Testis (tissue), 3 donors: ENCODE measurements around the gene DLG5. TPM values are rescaled to one million over a fixed set of nuclear protein-coding genes. Genes with fewer than 3 reads are reported as not detected.

Source experiments
- DNase-seq: peaks from one replicate; pipeline ENCODE4 v3.0.0-alpha.2; 2019
- H3K27ac ChIP-seq, 2 donors: fragments of 200-600 bp; sonication (generic); one replicate each; pipeline ENCODE4 v1.5.1; 2019
- H3K27me3 ChIP-seq: fragments of 200-600 bp; sonication (generic); one replicate; pipeline ENCODE4 v1.5.1; 2019
- H3K36me3 ChIP-seq: fragments of 200-600 bp; sonication (generic); one replicate; pipeline ENCODE4 v1.5.1; 2017; ENCODE audit warnings: low read depth; ENCODE audit errors: missing control alignments
- H3K4me1 ChIP-seq: fragments of 200-600 bp; sonication (generic); one replicate; pipeline ENCODE4 v1.5.1; 2019
- H3K4me3 ChIP-seq, 2 donors: fragments of 200-600 bp; sonication (generic); one replicate each; pipeline ENCODE4 v1.5.1; 2017 to 2019
- H3K9me3 ChIP-seq: fragments of 200-600 bp; sonication (generic); one replicate; pipeline ENCODE4 v1.5.1; 2017
- POLR2A ChIP-seq: fragments of 450-650 bp; IDR thresholded peaks from one replicate; pipeline ENCODE4 v1.6.1; 2017; ENCODE audit warnings: antibody characterized with exemption, mild to moderate bottlenecking, moderate library complexity
- WGBS, 2 donors: methylation state at CpG; one replicate each; pipeline ENCODE4 v1.1.5; 2018; 5-methylcytosine and 5-hydroxymethylcytosine counted together
- intact Hi-C: fragments of 100-400 bp; cut with DNase I; formaldehyde crosslinking; loops from one replicate; pipeline ENCODE4 v1.15.1; 2023; ENCODE audit warnings: low total_unique reads
- polyA plus RNA-seq: library from polyadenylated mRNA; stranded (reverse); fragments of 350-450 nt; fragmentation: Illumina TruSeq; extraction: RNeasy Lipid Tissue Mini Kit (QIAGEN cat#74804); gene quantifications from one replicate; pipeline ENCODE4 v1.2.3, GENCODE V29; 2014; ENCODE audit warnings: low read depth, low replicate concordance; ENCODE audit not compliant: insufficient read depth
- total RNA-seq, 2 donors: library from RNA; depleted of rRNA; stranded (reverse); fragments of >200 nt; gene quantifications; one replicate each; pipeline ENCODE4 v1.2.3, GENCODE V29; 2016
- TF ChIP-seq, protein P1 (sequence below), 3 experiments: fragments of 450-650 bp in 2 of 3; fragments of 200-600 bp in 1 of 3; sonication (generic) in 1 of 3; IDR thresholded peaks; one replicate each; pipeline ENCODE4 v1.5.1; 2016 to 2019; ENCODE audit warnings: antibody characterized with exemption in 3 of 3, mild to moderate bottlenecking in 2 of 3, moderate library complexity in 1 of 3

The DLG5 gene
- total and polyA plus RNA-seq, 3 donors from 2014 or later: 26.9 to 54.8 (median 50.1) TPM

- DNase-seq: no peak
- no peaks in the 10 kb centered on the region for H3K27me3 ChIP-seq
- peaks cover under 1% of the 10 kb centered on the region for H3K4me1 ChIP-seq
- no peaks in the 10 kb centered on the region for H3K9me3 ChIP-seq
- H3K36me3 ChIP-seq: no peaks in the 10 kb centered on the region
- intact Hi-C loops: no loop called here
- TF ChIP-seq POLR2A: no peak
- TF ChIP-seq, protein P1, sequence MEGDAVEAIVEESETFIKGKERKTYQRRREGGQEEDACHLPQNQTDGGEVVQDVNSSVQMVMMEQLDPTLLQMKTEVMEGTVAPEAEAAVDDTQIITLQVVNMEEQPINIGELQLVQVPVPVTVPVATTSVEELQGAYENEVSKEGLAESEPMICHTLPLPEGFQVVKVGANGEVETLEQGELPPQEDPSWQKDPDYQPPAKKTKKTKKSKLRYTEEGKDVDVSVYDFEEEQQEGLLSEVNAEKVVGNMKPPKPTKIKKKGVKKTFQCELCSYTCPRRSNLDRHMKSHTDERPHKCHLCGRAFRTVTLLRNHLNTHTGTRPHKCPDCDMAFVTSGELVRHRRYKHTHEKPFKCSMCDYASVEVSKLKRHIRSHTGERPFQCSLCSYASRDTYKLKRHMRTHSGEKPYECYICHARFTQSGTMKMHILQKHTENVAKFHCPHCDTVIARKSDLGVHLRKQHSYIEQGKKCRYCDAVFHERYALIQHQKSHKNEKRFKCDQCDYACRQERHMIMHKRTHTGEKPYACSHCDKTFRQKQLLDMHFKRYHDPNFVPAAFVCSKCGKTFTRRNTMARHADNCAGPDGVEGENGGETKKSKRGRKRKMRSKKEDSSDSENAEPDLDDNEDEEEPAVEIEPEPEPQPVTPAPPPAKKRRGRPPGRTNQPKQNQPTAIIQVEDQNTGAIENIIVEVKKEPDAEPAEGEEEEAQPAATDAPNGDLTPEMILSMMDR (IDR thresholded peaks at IDR 0.05): no peak
- no peak overlapping the region for H3K27ac ChIP-seq
- WGBS, 2 donors: 90 to 95% methylated on average over 20 of the region's 20 CpGs
- no peak overlapping the region for H3K4me3 ChIP-seq
Observed at GRCh38 chr10:77795426-77796055, 131.0 kb downstream of the DLG5 start.

DNA sequence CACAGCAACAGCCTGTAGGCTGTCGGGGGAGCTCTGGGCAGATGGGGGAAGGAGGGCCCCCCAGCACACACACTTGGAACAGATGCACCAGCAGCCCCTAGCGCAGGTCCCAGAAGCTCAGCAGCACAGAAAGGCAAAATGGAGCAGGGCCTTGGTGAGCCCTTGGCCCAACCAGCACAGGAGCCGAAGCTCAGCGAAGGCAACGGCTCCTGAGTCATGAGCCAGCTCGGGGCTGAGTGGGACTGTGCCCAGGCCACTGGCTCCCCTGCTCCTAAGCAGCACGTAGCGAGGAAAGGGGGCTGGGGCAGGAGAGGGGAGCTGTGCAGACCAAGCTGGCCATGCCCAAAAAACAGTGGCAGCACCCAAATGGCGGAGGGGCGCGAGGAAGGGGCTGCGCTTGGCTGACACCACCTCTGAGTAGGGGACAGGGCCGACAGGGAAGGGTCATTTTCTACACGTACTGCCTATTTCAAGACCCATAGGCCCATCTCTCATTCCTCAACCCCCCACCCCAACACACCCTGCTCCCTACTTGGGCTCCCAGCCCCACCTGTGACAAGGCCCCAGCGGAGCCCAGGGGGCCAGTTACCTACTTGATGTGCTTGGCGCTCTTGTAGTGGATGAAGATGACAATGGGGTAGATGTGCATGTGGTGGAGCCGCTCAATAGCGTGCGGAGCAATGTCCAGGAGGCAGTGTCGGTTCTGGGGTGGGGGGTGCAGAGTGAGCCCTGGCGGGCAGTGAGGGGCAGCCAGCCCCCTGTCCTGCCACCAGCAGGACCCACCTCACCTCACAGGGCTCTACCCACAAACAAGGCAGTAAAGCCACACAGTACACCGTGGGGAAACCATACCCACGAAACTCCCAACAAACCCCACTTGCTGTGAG, 132.1 kb downstream of the DLG5 start:
- H3K9me3 ChIP-seq: no peaks in the 10 kb centered on the region
- H3K27me3 ChIP-seq: no peaks in the 10 kb centered on the region
- DNase-seq: no peak
- no peak overlapping the region for H3K27ac ChIP-seq
- 94 to 95% methylated on average over 19 to 23 of the region's 23 CpGs for WGBS, 2 donors
- H3K36me3 ChIP-seq: no peaks in the 10 kb centered on the region
- TF ChIP-seq, protein P1 (IDR thresholded peaks at IDR 0.05): no peak
- no peak for TF ChIP-seq POLR2A
- intact Hi-C loops: no loop called here
- H3K4me1 ChIP-seq: peaks cover 5% of the 10 kb centered on the region
- no peak overlapping the region for H3K4me3 ChIP-seq

GRCh38 chr10:77793831-77794230, 132.7 kb downstream of the DLG5 start:
- H3K27me3 ChIP-seq: no peaks in the 10 kb centered on the region
- H3K27ac ChIP-seq: no peak overlapping the region
- H3K9me3 ChIP-seq: no peaks in the 10 kb centered on the region
- no peak overlapping the region for H3K4me3 ChIP-seq
- intact Hi-C loops: no loop called here
- DNase-seq: no peak
- H3K4me1 ChIP-seq: peaks cover 5% of the 10 kb centered on the region
- no peaks in the 10 kb centered on the region for H3K36me3 ChIP-seq
- TF ChIP-seq, protein P1 (IDR thresholded peaks at IDR 0.05): no peak
- no peak for TF ChIP-seq POLR2A
- 88 to 96% methylated on average over 7 of the region's 7 CpGs for WGBS, 2 donors

GRCh38 chr10:77792155-77792554, 134.4 kb downstream of the DLG5 start:
- intact Hi-C loops: no loop called here
- TF ChIP-seq, protein P1 (IDR thresholded peaks at IDR 0.05): no peak
- no peak for TF ChIP-seq POLR2A
- Histone ChIP-seq H3K4me1 (peaks cover 14% of the 10 kb centered on the region), H3K36me3 (no peaks in the 10 kb centered on the region), H3K4me3 (no peak overlapping the region), H3K9me3 (no peaks in the 10 kb centered on the region), H3K27me3 (no peaks in the 10 kb centered on the region), H3K27ac (no peak overlapping the region)
- DNase-seq: no peak
- WGBS, 2 donors: 91% methylated on average over 12 of the region's 12 CpGs
